Activated B cell treated with CpG ODN at 0.5 μM for 24 hours (primary cell): ENCODE data around the gene S100A3. TPM values are rescaled to one million over a fixed set of nuclear protein-coding genes. Genes with fewer than 3 reads are reported as not detected.

Experiments
- ATAC-seq: fragments of 200-7000 bp; cut with Tn5 transposase; one replicate; pipeline ENCODE4 v1.10.0; 2021; ENCODE audit warnings: low read depth, mild to moderate bottlenecking, moderate library complexity
- CTCF ChIA-PET: fragments of 350-600 bp; sonication (Branson Sonifier 250); formaldehyde crosslinking; loops from one replicate; lab custom pipeline; 2021; ENCODE audit warnings: antibody characterized with exemption; lab: Charles Lee
- POLR2A ChIA-PET: fragments of 350-600 bp; sonication (Branson Sonifier 250); formaldehyde crosslinking; loops from one replicate; lab custom pipeline; 2021; ENCODE audit warnings: antibody characterized with exemption; lab: Charles Lee
- DNase-seq: peaks from one replicate; pipeline ENCODE4 v3.0.0; 2022
- H3K27ac Mint-ChIP-seq: one replicate; pipeline ENCODE4 v1.8.0; 2020; ENCODE audit warnings: mixed read lengths
- H3K27me3 Mint-ChIP-seq: one replicate; pipeline ENCODE4 v1.8.0; 2021; ENCODE audit warnings: mixed read lengths
- H3K36me3 Mint-ChIP-seq: one replicate; pipeline ENCODE4 v1.8.0; 2021; ENCODE audit warnings: low read depth, mixed read lengths
- H3K4me1 Mint-ChIP-seq: one replicate; pipeline ENCODE4 v1.8.0; 2021; ENCODE audit warnings: mixed read lengths
- H3K4me3 Mint-ChIP-seq: one replicate; pipeline ENCODE4 v1.8.0; 2020; ENCODE audit warnings: mild to moderate bottlenecking, mixed read lengths
- H3K9me3 Mint-ChIP-seq: one replicate; pipeline ENCODE4 v1.8.0; 2020; ENCODE audit warnings: mixed read lengths
- intact Hi-C: fragments of 100-400 bp; cut with micrococcal nuclease; formaldehyde crosslinking; loops from one replicate; pipeline ENCODE4 v1.15.1; 2024
- total RNA-seq: library from RNA; stranded (reverse); gene quantifications from 2 replicates; pipeline ENCODE4 v1.2.3, GENCODE V29; 2022
- TF ChIP-seq, protein P1 (sequence below): fragments of 200-600 bp; IDR thresholded peaks from one replicate; pipeline ENCODE4 v1.8.0; 2022; ENCODE audit warnings: antibody characterized with exemption, mild to moderate bottlenecking

S100A3 gene
- total RNA-seq, 1 donor from 2014 or later = not detected

DNA sequence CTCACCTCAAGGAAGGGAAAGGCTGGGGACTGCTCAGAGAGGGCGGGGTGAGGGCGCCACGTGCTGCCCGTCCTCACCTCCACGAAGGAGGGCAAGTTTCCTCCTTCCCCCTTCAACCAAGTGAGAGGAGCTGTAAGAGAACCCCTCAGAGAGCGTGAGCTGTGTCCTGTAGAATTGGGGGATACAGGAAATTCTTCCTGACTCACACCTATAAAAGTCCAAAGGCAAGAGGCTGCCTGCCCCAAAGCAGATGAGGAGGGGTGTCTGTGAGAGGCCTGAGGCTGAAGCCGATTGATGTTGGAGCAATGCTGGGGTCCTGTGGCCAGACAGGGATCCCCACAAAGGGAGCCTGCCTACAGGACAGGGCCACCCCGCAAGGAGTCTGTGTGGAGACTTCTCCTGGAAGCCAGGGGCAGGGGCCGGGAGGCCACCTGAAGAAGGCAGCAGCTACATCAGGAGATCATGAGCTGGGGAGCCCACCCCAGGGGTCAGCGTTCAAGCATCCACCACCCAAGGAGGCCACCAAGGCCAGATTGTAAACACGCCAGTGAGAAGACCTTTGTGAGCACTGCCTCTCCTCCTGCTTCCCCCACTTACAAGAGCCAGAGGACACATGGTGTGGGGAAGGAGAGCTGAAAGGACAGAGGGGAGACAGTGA, 41.0 kb downstream of the S100A3 start:
- ChIA-PET CTCF (interaction anchor here (6.3 kb wide), 1 partner anchor 62 kb away, joined by 113 read pairs; no protein-coding TSS in a partner anchor), POLR2A (no interaction called here)
- TF ChIP-seq, protein P1, sequence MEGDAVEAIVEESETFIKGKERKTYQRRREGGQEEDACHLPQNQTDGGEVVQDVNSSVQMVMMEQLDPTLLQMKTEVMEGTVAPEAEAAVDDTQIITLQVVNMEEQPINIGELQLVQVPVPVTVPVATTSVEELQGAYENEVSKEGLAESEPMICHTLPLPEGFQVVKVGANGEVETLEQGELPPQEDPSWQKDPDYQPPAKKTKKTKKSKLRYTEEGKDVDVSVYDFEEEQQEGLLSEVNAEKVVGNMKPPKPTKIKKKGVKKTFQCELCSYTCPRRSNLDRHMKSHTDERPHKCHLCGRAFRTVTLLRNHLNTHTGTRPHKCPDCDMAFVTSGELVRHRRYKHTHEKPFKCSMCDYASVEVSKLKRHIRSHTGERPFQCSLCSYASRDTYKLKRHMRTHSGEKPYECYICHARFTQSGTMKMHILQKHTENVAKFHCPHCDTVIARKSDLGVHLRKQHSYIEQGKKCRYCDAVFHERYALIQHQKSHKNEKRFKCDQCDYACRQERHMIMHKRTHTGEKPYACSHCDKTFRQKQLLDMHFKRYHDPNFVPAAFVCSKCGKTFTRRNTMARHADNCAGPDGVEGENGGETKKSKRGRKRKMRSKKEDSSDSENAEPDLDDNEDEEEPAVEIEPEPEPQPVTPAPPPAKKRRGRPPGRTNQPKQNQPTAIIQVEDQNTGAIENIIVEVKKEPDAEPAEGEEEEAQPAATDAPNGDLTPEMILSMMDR = no peak
- H3K36me3 Mint-ChIP-seq = no peaks in the 10 kb centered on the region
- peaks cover 4% of the 10 kb centered on the region for H3K27me3 Mint-ChIP-seq
- H3K4me1 Mint-ChIP-seq = peaks cover 4% of the 10 kb centered on the region
- no peak for DNase-seq
- no peak for ATAC-seq
- no peak overlapping the region for H3K4me3 Mint-ChIP-seq
- no peak overlapping the region for H3K27ac Mint-ChIP-seq
- H3K9me3 Mint-ChIP-seq = no peaks in the 10 kb centered on the region
- intact Hi-C loops = no loop called here

DNA sequence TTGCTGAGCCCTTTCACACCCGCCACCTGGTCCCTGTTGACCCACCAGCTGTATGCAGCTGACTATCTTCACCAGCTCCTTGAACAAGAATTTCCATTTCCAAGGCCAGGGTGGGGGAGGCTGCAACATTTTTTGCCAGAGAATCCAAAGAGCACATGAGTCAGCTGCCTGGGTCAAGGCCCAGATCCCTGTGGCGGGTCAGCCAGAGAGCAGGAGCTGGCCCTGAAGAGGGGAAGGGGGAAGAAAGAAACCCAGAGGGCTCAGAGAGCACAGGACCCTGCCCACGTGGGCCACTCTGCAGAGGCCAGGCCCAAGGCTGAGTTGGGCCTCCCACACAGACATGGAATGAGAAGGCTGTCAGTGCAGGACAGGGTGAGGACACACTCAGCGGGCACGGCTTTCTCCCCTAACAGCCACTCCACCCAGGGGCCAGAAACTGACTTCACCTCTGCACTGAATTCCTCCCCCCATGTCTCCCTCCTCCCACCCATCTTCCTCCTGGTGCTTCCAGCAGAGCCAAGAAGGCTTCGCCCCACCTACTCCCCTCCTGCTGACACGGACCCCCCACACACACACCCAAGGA, 42.1 kb downstream of the S100A3 start:
- ATAC-seq = no peak

DNA sequence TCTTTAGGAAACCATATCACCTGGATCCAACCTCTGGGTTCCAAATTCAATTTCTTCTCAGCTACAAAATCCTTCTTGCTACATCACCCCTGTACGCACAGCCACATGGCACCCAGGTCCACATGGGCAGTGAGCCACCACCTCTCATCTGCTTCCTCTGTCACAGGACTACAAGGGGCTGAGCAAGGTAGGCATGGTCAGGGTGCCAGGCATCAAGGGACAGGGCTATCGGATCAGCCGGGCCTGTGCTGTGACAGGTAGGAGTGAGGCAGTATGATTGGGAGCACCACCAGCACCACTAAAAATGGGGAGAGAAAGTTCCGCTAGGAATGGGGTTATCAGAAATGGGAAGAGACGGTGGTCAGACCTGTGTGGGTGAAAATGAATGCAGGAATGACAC, 42.7 kb downstream of the S100A3 start:
- Mint-ChIP-seq H3K27me3 (peaks cover 4% of the 10 kb centered on the region), H3K4me3 (no peak overlapping the region), H3K4me1 (peaks cover 4% of the 10 kb centered on the region), H3K27ac (no peak overlapping the region), H3K9me3 (no peaks in the 10 kb centered on the region), H3K36me3 (no peaks in the 10 kb centered on the region)
- TF ChIP-seq, protein P1 = no peak
- ATAC-seq (no peak), DNase-seq (no peak)
- CTCF ChIA-PET = interaction anchor here (6.3 kb wide), 1 partner anchor 64 kb away, joined by 113 read pairs; no protein-coding TSS in a partner anchor
- POLR2A ChIA-PET = no interaction called here
- intact Hi-C loops = no loop called here

More for the DNA sequence above, 42.1 kb downstream of the S100A3 start:
- Mint-ChIP-seq H3K27ac (no peak overlapping the region), H3K4me3 (no peak overlapping the region), H3K27me3 (peaks cover 4% of the 10 kb centered on the region), H3K9me3 (no peaks in the 10 kb centered on the region), H3K4me1 (peaks cover 4% of the 10 kb centered on the region), H3K36me3 (no peaks in the 10 kb centered on the region)
- no peak for DNase-seq
- POLR2A ChIA-PET = interaction anchor here (0.6 kb wide), 1 partner anchor 275 kb away, joined by 4 read pairs; no protein-coding TSS in a partner anchor
- TF ChIP-seq, protein P1 = no peak
- intact Hi-C loops = no loop called here
- CTCF ChIA-PET = interaction anchor here (6.3 kb wide), 1 partner anchor 63 kb away, joined by 113 read pairs; no protein-coding TSS in a partner anchor

DNA sequence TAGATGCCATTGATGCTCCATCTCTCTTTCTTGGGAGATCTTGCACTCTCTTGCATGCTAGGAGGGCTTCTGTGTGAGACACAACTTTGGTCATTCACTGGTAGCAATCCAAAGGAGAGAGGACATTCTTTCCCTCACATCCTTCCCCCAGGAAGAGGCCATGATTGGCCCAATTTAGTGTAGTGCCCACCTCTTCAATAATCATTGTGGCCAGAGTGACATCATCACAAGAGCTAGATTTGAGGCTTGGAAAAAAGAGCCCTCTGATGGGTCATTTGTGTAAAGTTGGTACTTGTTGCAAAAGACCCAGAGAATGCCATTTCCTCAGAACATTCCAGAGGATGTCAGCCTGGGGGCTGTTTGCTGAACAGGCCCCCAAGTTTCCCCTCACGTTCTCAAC, 43.5 kb downstream of the S100A3 start:
- Mint-ChIP-seq H3K9me3 (no peaks in the 10 kb centered on the region), H3K27me3 (peaks cover 4% of the 10 kb centered on the region), H3K4me1 (no peaks in the 10 kb centered on the region), H3K27ac (no peak overlapping the region), H3K36me3 (no peaks in the 10 kb centered on the region), H3K4me3 (no peak overlapping the region)
- ChIA-PET CTCF (interaction anchor here (1.0 kb wide), 1 partner anchor 11 kb away, joined by 3 read pairs; no protein-coding TSS in a partner anchor), POLR2A (interaction anchor here (0.7 kb wide), 1 partner anchor 30 kb away, joined by 8 read pairs; no protein-coding TSS in a partner anchor)
- intact Hi-C loops = no loop called here
- TF ChIP-seq, protein P1 = no peak
- ATAC-seq = no peak
- no peak for DNase-seq

DNA sequence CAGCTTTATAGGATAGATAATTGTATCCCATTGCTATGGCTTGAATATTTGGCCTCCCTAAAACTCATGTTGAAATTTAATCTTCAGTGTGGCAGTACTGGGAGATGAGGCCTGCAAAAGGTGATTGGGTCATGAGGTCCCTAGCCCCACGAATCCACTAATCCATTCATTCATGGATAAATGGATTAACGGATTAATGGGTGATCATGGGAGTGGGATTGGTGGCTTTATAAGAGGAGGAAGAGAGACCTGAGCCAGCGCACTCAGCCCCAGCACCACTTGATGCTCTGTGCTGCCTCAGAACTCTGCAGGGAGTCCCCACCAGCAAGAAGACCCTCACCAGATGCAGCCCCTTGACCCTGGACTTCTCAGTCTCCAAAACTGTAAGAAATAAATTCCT, 45.3 kb downstream of the S100A3 start:
- Mint-ChIP-seq H3K27ac (no peak overlapping the region), H3K36me3 (no peaks in the 10 kb centered on the region), H3K4me3 (no peak overlapping the region), H3K4me1 (no peaks in the 10 kb centered on the region), H3K27me3 (peaks cover 13% of the 10 kb centered on the region), H3K9me3 (no peaks in the 10 kb centered on the region)
- ATAC-seq (no peak), DNase-seq (no peak)
- TF ChIP-seq, protein P1 = no peak
- intact Hi-C loops = no loop called here
- POLR2A ChIA-PET = no interaction called here
- CTCF ChIA-PET = interaction anchor here (0.9 to 1.7 kb wide), 2 partner anchors 9 to 149 kb away, joined by 3 to 5 read pairs; no protein-coding TSS in a partner anchor
